HG03196 (cell line): ENCODE measurements around the gene MAML2.

Experiments used
- ATAC-seq: cut with Tn5 transposase; IDR thresholded peaks from one replicate; pipeline ENCODE4 v1.9.1; 2021; ENCODE audit not compliant: unreplicated experiment

Gene MAML2

DNA sequence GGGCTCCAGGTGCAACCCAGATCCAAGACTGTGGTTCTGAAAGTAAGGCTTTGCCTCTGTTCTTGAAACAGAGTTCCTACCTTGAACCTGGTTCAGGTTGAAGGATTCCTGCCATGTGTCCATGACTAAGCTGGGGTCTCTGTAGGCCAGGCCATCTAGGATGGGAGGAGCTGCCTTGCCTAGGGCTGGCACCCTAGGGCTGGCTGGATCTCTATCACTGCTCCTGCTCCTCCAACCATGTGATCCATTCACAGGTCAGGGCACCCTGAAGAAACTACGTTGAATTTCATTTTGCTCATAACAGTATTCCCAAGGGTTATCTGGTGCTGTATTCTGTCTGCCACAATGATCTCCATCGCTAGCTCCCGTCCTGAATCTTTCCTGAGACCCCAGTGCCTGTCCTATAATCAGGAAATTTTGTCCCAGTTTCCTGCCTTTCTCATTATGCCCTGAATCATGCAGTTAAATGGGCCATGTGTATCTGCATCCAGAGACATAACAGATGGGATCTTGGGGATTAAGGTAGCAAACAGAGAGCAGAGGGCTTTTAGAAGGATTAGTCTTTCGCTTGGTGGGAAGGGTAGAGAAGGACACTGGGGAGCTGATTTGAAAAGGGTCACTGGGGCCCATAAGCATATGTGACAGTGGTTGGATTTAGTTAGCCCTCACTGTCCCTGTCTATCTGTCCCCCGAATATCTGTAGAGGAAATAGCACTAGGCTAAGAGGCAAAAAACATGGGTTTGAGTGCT lies 320.9 kb downstream of the MAML2 start:
- ATAC-seq = no peak

DNA sequence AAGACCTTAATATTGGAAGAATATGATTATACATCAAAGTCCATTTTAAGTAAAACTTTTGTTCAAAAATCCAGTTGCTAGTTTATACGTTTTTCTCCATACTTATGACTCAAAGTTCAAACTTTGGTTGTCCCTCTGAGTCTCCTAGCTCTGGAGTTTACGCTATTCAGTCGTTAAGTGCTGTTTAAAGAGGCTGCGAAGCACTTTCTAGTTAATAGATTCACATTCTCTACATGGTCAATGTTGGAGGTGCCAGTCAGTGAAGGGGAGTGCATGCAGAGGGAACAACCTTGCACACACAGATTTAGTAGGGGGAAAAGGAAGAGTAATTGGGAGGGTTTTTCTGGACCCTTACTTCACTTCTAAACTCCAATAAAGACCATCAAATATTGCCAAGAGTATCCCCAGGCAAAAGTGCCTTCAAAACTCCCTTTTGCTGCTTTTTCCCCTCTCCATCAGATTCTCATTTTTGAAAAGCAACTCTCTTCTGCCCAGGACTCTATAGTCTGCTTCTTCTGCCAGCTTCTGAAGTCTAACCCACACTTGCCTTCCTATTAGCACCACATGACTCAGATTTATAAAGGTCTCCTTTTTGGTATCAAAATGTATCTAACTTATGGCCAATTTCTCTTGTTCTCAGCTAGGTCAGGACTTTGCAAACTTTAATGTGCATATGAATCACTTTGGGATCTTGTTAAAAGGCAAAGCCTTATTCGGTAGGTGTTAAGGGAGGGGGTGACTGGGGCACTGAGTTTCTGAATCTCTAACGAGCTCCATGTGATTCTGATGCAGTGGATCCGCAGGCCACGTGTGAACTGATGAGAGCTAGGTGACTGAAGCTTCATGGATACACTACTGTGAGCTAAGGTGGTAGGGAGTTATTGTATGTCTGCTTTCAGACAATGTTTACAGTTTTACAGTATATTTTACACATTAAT lies 322.9 kb downstream of the MAML2 start:
- no peak for ATAC-seq

DNA sequence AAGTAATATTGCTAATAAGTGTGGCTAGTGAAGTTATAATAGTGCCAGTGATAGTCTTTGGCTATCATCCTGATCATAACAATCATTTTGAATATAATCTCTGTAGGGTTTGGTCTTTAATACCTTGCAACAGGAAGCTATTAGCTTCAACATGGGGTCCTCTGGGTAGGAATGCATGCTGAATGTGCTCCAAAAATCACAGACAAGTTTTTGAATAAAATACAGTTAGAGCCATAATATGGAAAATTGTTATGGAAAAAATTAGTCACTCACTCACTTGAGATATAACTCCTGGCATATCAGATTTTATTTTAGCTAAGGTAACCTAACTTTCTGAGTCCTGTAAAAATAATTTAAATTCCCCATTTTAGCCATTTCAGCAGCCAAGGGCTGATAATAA lies 323.7 kb downstream of the MAML2 start:
- ATAC-seq = no peak

DNA sequence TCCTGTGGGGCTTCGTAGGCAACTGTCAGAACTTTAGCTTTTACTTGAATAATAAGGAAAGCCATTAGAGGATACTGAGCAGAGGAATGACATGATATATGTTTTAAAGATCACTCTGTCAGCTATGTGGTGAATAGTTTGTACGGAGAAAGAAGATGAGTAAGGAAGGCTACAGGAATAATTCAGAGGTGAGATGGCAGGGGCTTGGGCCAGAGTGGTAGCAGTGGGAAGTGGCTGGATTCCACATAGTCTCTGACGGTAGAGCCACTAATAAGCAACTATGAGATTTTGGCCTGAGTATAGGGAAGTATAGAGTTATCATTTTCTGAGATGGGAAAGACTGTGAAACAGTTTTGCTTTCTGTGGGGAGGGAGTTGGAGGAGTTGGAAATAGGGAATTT lies 325.1 kb downstream of the MAML2 start:
- no peak for ATAC-seq

DNA sequence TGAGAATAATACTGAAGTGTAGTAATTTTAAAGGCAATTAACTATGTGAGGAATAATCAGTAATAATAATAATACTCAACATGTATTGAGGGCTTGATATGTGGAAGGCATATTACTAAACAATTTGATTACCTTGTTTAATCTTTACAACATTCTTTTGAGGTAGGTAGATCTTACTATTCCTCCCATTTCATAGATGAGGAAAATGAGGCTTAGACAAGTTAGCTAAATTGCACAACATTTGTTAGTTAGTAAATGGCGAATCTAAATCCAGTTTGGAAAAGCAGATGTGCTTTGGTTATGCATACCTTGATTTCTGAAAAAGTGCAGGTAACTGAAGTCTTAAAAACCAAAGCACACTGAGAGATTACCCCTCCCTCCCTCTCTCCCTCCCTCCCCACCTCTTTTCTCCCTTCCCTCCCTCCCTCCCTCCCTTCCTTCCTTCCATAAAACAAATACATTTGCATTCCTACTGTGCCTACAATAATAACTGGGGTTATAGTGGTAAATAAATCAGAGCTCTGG lies 326.0 kb downstream of the MAML2 start:
- ATAC-seq = no peak

DNA sequence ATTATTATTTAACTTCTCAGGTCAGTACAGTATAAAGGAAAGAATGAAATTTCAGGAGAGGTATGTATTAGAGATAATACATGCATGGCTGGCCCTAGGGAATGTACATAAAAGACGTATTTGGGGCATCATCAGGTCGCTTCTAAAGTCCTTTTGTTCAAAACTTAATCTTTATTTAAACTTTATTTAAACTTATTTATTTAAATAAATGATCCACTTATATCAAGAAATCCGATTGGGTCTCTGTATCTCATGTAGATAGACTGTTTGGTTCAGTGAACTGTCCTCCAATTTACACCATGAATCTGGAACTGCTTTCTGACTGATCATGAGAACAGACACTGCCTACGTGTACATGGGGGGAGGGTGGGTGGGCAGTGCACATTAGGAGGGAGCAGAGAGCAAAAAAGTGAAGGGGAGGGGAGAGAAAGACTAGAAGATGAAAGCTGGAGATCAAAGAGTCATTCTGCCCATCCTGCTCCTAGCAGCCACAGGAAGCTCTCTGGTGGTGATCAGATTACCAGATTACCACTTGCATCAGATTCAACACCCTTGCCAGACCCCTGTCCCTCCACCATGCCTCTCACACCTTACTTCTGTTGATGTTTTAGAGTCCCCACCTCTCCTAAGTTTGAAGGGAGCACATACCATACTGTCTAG lies 327.0 kb downstream of the MAML2 start:
- no peak for ATAC-seq

DNA sequence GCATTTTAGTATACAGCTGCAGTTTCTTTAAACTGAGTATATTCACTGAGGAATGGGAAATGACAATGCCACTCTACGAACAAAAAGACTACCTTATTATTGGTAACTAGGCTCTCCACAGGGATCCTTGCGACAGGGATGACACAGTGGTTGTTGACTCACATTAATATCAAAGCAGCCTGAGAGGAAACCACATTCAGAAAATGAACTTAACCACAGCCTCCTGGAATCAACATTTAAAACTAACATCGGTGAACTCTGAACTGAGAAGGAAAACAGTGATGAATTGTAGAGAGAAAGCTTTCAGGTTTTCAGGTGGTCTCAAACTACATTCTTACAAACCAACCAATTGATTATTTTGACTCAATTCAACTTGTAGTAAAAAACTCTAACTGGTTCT lies 328.8 kb downstream of the MAML2 start:
- ATAC-seq = no peak

DNA sequence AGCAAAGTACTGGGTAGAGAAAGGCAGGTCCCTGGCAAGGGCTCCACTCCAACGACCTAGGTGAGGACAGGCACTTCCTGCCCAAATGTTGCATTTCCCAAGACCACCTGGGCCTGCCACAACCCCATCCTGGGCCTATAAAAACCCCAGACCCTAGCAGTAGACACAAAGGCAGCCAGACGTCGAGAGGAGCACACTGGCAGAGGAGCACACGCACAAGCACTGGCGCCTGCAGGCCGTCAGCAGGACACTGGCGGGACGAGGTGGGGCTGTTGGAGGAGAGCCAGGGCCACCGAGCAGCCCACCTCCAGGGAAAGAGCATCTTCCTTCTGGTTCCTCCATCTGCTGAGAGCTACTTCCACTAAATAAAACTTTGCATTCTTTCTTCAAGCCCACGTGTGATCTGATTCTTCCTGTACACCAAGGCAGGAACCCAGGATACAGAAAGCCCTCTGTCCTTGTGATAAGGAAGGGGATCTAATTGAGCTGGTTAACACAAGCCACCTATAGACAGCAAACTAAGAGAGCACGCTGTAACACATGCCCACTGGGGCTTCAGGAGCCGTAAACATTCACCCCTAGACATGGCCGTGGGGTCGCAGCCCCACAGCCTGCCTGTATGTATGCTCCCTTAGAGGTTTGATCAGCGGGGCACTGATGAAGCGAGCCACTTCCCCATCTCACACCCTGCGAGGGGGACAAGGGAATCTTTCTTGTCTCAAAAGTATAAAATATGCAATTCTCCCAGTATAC lies 329.4 kb downstream of the MAML2 start:
- ATAC-seq = no peak

DNA sequence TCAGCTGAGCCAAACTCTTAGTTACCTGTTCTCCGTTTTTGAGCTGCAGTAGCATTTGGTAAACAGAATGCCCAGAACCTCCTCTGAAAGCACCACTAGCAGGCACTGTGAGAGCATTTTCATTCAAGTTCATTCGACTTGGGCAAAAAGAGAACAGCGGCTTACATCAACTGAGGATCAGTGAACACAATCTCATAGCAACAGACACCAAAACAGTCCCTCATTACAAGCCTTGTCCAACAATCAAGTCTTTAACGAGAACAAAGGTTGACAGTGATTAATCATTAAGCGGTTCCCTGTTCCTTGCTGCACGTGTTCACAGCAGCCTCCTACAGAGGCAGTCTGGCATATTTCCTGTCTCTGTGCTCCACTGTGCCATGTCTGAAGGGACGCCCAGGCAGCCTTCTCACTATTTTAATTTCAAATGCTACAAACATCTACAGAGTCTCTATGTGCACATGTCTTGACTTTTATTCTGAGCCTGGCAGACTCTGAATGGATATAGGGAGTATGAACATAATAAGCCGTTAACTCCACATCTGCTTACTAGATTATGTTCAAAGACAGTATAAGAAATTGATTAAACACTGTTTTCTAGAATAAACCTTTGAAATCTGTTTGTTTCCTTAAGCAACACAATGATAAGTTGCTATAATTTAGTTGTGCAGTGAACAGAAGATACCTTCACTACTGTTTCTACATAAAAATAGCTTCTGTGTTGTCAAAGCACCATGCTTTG lies 330.7 kb downstream of the MAML2 start:
- ATAC-seq = peak; percentile 92

DNA sequence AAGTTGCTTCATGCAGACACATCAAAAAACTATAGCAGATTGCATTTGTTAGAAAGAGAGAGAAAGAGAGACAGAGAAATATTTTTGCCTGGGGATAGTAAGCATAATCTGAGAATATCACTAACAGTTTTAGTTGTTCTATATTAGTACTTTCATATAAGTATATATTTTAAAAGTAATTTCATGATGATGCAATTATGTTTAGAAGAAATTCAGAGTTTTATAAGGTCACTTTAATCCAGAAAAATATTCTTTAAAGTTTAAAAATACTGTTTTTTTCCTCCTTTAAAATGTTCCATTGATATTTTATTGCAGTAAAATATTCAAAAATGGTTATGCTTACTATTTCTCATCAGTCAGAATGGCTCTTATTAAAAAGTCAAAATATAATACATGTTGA lies 332.3 kb downstream of the MAML2 start:
- ATAC-seq = no peak

DNA sequence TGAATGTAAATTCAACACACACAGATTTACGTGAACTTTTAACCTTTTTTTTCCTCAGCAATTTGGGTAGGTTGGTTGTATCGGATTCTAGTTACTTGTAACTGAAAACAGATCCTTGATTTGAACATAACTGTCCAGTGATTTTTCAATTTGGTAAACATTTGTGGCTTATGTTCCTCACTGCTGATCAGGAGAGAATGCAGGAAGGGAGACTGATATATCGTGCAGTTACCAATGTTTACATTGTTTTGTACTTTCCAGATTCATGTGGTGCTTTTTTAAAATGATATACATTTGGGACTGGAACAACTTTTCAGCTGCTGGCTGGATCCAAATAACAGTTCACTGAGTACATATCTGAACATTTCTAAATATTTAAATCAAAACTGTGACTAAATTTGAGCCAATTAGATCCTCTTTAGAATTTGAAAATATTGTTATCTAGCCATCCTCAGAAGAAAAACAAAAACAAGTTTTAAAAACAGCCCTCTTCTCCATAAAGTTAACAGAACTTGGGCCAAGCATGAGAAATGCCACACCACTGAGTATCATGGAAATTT lies 334.8 kb downstream of the MAML2 start:
- no peak for ATAC-seq

DNA sequence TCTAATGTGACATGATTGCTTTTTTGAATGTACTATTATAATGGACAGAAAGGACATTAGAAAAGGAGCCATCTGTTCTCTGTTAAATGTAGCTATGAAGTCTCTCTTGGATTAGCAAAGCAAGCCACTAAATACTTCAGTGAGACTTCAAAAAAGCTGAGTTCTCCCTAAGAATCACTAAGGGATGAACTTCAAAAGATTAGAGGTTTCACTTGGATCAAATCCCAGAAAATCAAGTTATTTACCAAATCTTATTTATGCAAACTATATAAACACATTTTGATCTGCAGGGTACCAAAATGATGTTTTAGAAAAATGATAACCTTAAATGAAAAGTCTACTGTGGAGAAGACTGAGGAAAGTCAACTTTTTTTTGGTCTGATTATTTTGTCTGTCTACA lies 337.0 kb downstream of the MAML2 start:
- ATAC-seq = no peak

DNA sequence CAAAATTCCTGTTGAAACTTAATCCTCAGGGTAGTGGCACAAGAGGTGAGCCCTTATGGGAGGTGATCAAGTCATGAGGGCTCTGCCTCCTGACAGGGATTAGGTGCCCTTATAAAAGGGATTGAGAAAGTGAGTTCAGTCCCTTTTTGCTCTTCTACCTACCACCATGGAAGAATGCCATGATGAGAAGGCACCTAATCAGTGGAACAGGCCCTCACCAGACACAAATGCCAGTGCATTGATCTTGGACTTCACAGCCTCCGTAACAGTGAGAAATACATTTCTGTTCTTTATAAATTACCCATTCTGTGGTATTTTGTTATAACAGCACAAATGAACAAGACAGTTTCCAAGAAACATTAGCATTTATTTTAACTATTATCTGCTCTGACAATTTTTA lies 338.1 kb downstream of the MAML2 start:
- ATAC-seq = no peak

DNA sequence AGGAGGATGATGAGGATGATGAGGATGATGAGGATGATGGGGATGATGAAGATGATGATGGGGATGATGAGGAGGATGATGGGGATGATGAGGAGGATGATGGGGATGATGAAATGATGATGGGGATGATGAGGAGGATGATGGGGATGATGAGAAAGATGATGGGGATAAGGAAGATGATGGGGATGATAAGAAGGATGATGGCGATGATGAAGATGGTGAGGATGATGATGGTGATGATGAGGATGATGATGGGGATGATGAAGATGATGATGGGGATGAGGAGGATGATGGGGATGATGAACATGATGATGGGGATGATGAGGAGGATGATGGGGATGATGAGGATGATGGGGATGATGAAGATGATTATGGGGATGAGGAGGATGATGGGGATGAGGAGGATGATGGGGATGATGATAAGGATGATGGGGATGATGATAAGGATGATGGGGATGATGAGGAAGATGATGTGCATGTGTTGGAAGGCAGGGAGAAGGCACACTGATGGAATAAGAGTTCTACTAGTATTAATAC lies 340.2 kb downstream of the MAML2 start:
- no peak for ATAC-seq

DNA sequence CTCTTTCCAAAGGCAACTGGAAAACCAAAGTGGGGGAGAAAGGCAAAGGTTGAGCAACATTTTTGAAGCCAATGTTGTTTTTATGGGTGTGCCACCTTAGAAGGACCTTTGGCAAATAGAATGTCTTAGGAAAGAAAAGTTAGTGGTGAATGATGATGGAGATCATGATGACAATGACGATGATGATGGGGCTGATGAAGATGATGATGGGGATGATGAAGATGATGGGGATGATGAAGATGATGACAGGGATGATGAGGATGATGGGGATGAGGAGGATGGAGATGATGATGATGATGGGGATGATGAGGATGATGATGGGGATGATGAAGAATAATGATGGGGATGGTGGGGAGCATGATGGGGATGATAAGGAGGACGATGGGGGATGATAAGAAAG lies 340.7 kb downstream of the MAML2 start:
- ATAC-seq = no peak

DNA sequence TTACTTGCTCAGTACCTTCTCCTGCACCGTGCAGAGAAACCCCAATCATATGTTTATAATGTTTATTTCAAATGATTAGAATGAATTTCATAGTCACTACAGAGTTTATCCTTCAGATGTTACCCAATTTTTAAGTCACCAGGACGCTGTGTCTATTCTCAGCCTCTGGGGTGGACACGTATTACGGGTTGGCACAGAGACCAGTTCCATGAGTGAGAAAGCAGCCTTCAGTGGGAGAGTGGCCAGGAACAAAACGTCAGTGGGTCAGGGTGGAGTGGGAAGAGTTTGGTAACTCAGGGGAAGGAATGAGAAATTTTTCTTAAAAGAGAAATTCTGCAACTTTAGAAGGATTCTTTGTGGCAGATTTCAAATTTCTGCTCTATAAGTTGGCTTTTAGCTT lies 342.0 kb downstream of the MAML2 start:
- ATAC-seq = no peak

DNA sequence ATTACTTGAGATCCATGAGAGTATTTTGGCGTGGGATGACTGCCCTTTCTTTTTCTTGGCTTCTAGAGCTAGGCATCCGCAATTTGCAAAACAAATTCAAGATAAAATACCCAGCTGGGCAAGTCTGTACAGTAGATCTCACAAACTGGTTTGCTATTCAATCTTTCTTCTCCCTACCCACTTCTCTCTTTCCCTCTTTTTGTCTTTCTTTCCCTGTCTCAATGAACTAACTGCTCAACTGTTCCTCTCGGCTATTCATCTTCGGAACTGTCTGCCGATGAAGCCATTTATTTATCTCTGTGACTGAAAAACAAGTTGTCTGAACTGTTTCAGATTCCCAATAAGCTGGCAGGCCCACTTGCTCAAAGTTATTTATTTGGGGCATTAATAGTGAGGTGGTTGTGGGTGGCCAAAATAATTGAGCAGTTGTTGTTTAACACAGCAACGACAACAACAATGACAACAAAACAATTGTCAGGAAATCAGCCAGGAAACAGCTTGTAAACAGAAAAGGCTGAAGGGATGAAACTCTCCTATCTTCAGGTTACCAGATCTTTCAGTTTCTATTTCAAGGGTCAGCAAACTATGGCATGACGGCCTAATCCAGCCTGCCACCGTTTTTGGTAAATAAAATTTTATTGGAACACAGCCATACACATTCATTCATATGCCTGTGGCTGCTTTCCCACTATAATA lies 343.1 kb downstream of the MAML2 start:
- no peak for ATAC-seq

DNA sequence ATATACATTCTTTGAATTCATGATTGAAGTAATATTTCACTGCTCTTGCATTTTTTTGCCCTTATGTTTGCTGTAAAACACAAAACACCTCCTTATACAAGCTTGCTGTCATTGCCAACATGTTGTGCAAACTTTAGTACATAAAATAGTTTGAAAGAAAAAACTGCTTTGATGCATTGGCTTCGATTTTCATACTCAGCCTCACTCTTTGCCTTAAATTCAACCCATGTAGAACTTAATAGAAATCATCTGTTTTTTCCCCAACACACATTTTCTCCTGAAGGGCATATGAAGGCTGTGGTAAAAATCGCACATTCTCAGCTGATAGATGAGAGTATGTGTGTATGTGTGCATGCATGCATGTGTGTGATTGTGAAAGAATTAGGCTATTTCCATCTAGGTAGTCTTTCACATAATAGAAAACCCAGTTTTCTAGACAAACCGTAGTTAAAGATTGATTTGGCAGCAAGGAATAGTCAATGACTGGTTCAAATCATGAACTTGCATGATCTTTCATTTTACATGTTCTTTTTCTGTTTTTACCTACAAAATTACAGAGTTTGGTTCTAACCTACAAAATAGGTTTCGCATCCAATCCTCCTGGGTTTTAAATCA lies 346.3 kb downstream of the MAML2 start:
- ATAC-seq = no peak

DNA sequence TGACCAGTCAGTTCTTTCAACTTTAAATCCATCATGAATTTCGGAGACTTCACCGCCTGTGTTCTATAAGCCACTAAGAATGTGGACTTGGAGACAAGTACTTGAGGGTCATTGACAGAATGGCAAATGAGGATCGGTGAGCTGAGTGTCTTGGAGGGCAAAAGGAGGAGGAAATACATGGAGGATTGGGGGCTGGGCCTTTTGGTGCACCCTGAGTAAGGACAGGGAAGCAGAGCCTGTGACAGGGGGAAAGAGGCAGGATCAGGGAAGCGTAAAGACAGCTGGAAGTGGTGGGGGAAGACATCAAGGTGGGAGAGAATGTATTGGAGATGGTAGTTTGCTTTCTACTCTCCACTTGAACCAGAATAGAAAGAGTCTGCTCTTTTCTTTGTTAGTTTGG lies 348.7 kb downstream of the MAML2 start:
- no peak for ATAC-seq
